ENCODE data around the gene WNT7A.

GRCh38 chr3:13791198-13792050 is 88.4 kb downstream of the WNT7A start:
- TF ChIP-seq CTCF (IDR thresholded peaks at IDR 0.05; ENCODE audit: borderline replicate concordance, extremely low read depth, low read length, poor library complexity, severe bottlenecking) = no peak
- no peak for TF ChIP-seq EZH2 (IDR thresholded peaks at IDR 0.05; ENCODE audit: borderline replicate concordance, low read depth, low read length, severe bottlenecking)

Measured in DND-41 (cell line).